Stimulated activated CD4-positive, alpha-beta T cell treated with anti-CD3 and anti-CD28 coated beads, Interleukin-1b, Interleukin-23, amount 100 ng/mL, for 4 hours (primary cell): ENCODE data around the gene DNLZ.

ENCODE experiments used
- DNase-seq, 2 donors: peaks; one replicate each; pipeline ENCODE4 v3.0.0-alpha.2; 2020; ENCODE audit warnings: low read depth in 2 of 2

DNLZ gene

GRCh38 chr9:136376457-136376856 lies 12.9 kb upstream of the DNLZ start:
- no peak for DNase-seq

GRCh38 chr9:136375096-136375495 lies 11.6 kb upstream of the DNLZ start:
- no peak for DNase-seq

GRCh38 chr9:136374183-136374575 lies 10.6 kb upstream of the DNLZ start:
- no peak for DNase-seq

DNA sequence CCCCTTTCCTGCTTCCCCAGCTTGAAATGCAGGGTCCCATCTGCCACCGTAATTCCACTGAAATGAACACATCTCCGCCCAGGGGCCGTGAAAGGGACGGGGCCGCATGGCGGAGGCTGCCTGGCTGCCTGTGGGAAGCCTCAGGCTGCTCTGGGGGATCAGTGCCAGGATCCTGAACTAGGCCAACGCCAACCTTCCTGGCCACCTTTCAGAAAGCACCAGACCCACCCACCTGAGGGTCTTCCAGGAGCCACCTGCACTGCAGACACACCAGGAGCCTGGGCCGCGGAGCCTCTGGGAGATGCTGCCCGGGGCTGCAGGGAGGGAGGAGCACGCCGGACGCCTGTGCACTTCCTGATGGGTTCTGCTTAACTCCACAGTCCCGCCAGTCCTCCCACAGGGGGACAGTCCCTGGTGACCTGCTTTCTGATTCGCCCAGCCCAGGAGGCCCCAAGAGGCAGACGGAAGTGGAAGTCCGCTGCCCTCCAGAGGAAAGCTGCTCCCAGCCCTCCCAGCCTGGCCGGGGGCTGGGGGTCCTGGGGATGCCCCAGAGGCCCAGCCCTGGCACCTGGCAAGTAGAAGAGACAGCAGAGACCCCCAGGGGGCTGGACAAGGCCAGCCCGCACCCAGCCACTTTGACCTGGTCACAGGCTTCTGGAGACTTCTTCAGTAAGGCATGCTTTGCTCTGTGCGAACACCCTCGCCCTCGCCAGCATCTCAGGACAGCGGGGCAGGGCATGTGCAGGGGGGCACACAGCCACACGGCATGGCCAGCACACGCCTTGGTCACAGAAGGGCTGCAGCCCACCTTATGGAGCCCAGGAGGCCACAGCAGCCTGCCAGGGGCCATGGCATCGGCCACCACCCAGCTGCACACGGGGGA lies 10.0 kb upstream of the DNLZ start, which contains the start of gene CARD9:
TSS of gene CARD9 (minus strand) at position 370 of the 883 bp plus-strand sequence. CDS start 1,591 bp downstream, outside the sequence.
- no peak for DNase-seq

DNA sequence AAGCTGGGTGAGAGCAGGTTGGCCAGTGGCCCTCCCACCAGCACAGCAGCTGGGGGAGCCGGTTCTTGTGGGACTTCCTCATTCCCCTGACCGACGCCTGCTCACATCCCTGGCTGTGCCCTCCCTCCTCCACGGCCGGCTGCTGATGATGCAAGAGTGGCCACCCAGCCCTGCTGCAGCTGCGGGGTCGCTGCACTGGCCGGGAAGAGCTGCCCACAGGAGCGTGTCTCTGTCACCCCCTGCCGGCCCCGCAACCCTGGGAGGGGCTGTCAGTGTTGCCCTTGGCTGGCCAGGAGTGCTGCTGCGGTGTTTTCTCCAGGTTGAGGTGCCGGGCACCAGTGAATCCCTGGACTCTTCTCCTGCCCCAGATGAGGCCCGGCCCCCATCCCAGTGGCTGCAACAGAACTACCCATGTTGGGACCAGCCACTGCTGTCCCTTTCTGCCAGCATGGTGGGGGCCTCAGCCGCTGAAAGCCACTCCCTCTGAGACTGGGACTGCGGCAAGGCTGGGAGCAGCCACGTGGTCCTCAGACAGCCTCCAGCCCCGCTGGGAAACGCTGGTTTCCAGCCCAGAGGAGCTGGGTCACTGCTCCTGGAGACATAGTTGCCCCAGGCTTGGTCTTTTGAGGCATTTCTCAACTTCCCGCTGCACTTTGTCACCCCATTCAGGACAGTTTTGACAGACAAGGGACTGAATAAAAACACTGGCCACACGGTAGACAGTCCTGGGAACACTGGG lies 9.2 kb upstream of the DNLZ start:
- no peak for DNase-seq

GRCh38 chr9:136372006-136372405 lies 8.5 kb upstream of the DNLZ start:
- no peak for DNase-seq

DNA sequence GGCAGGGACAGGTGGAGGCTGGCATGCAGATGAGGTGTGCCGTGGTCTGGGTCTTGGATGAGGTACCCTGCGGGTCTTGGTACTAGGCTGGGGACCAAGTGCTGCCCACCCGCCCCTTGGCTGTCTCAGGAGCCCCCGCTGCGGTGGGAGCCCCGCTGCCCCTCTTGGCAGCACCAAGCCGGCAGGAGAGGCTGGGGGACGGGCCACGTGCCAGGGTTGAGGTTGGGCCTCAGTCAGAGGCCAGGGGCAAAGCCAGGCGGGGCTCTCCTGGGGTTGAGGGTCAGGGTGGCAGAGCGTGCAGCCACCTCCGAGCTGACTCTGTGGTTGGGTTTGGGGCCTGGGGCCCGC lies 8.0 kb upstream of the DNLZ start:
- DNase-seq = no peak

DNA sequence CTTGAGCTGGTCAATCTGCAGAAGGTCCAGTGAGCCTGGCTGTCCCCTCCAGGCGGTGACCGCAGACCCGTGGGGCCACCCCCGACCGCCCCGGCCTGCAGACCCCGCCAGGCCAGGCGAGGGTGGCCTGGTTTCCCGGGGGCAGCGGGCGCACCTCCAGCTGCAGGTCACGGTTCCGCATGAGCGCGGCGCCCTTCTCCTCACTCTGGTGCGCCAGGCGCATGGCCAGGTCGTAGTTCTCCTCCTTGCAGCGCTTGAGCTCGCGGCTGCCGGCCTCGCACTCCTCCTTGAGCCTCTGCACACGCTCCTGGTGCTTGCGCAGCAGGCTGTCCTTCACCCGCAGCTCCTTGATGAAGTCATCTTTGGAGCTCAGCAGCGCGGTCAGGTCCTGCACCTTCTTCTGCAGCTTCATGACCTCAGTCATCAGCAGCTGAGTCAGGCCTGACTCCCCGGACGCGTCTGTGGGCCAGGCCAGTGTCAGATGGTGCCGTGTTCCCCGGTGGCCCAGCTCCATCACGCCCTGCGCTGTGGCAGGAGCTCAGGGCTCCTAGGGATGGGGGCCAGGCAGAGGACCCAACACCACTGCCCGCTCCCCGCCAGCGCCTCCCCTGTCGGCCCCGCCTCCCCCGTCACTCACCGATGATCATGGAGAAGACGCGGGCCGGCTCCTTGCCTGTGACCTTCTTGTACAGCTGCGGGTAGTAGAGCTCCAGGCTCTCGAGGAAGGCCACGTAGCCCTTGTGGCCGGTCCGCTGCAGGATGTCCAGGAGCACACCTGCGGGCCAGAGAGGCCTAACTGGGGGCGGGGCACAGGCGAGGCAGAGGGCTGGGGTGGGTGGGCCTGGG lies 7.4 kb upstream of the DNLZ start:
- DNase-seq = no peak

DNA sequence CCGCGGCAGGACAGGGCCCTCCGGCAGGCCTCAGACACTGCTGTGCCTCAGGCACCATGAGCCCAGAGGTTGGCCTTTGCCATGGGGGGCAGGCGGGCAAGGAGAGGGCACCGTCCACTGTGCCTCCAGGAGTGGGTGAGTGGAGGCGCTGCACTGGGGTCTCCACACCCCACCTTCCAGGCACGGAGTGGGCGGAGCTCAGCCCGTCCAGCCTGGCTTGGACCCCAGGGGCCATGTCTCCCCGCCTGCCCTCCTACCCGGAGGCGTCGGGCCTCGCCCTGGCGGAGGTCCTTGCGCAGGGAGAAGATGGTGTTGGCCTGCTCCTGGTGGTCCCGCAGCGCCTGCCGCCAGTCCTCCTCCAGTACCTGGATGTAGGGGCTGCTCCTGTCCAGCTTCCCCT lies 6.5 kb upstream of the DNLZ start:
- DNase-seq = no peak

- no peak for DNase-seq
These were observed 4.6 kb upstream of the DNLZ start for GRCh38 chr9:136368190-136368589.

- DNase-seq = no peak
These were observed 4.0 kb upstream of the DNLZ start for GRCh38 chr9:136367296-136368145.

GRCh38 chr9:136366826-136367225 lies 3.3 kb upstream of the DNLZ start:
- no peak for DNase-seq

- DNase-seq = no peak
These were observed 2.3 kb upstream of the DNLZ start for GRCh38 chr9:136365775-136366222.

DNA sequence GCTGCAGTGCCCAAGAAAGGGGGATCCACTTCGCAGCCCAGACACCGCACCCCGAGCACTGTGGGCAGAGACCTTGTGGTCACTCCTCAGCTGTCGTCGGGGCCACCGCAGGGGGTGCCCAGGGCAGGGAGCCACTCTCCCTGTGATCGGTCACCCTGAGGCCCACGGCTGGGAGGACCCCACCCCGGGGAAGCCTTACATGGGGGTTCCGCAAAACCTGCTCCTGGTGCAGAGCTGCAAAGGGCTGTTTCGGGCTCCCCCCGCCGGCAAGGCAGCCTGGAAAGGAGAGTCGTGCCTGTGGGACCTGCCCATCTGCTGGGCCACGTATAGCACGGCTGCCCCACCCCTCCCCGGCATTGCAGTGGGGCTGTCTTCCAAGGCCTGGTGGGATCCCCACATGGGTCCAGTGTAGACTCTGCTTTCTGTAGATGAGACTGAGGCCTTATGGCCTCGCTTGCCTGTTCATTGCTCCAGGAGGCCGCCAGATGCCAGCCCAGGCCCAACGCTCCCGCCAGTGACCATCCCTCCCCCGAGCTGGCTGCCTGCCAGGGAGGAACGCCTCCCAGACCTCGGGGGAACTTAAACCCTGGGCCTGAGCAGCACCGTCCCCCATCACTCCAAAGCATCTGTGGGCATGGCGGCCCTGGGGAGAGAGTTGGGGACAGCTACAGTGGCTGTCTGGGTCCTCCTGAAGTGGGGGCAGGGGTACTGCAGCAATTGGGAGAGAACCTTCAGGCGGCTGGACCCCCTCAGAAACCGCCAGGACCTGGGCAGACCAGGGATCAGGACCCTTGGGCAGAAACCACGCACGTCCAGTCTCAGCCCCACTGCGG lies 1.6 kb upstream of the DNLZ start:
- DNase-seq = no peak

GRCh38 chr9:136363949-136364748 lies 605 bp upstream of the DNLZ start:
- no peak for DNase-seq

DNA sequence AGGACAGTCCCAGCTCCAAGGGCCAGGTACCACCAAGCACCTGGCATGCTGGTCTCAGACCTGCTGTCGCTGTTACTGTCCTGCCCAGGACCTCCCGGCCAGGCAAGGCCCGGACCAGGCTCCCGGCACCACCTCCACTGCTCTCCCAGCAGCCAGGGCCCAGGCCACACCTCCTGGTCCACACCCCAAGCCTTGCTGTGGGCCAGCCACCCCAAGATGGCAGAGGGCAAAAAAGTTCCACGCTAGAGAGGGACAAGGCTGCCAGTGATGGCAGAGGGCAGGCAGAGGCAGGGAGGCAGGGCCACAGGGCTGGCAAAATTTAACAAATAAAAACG lies 1.1 kb downstream of the DNLZ start:
- no peak for DNase-seq

- no peak for DNase-seq
These were observed 1.6 kb downstream of the DNLZ start for GRCh38 chr9:136361754-136362449.

- no peak for DNase-seq
These were observed 2.3 kb downstream of the DNLZ start for GRCh38 chr9:136361047-136361753.
